Adrenal gland (tissue), 5 donors: ENCODE results near the gene HLF.

Experiments used
- CTCF ChIP-seq, 6 experiments: fragments of 450-650 bp in 4 of 6; fragments of 200-600 bp in 2 of 6; sonication (generic) in 1 of 6; IDR thresholded peaks; 1 replicate in 5 of 6; 2 replicates in 1 of 6; pipeline versions ENCODE4 v1.5.1 to v1.8.0; 2016 to 2021; ENCODE audit warnings: antibody characterized with exemption in 6 of 6, mild to moderate bottlenecking in 2 of 6, moderate library complexity in 1 of 6
- POLR2A ChIP-seq, 2 donors: fragments of 450-650 bp; IDR thresholded peaks; one replicate each; pipeline ENCODE4 v1.6.1; 2017; ENCODE audit warnings: antibody characterized with exemption in 2 of 2, mild to moderate bottlenecking in 2 of 2, moderate library complexity in 1 of 2
- donor health status: DM: no; HTN: no; CAD: no.

- TF ChIP-seq CTCF (IDR thresholded peaks at IDR 0.05) = no peak
- TF ChIP-seq POLR2A (IDR thresholded peaks at IDR 0.05) = peak in 1 of 2 donors; percentile 75
These were observed 9.8 kb downstream of the HLF start for GRCh38 chr17:55274355-55275255.
